Smooth muscle cell (in vitro differentiated cells): ENCODE measurements around the gene CS. TPM values are rescaled to one million over a fixed set of nuclear protein-coding genes. Genes with fewer than 3 reads are reported as not detected.
A peak's percentile ranks its signal among the peaks of the same experiment; 100 is the strongest.

Experiments
- DNase-seq: peaks from one replicate; lab custom pipeline; 2025; ENCODE audit not compliant: unreplicated experiment; lab: John Stamatoyannopoulos, UW
- H2AFZ ChIP-seq: fragments of 200-600 bp; sonication (generic); 2 replicates; pipeline ENCODE4 v1.6.0; 2016; ENCODE audit warnings: antibody characterized with exemption, low read depth, mild to moderate bottlenecking
- H3F3A ChIP-seq: fragments of 200-600 bp; sonication (generic); 2 replicates; pipeline ENCODE4 v1.6.0; 2017; ENCODE audit warnings: antibody characterized with exemption, low read depth
- H3K27ac ChIP-seq: fragments of 200-600 bp; sonication (generic); 2 replicates; pipeline ENCODE4 v1.5.1; 2016; ENCODE audit warnings: low read depth, mild to moderate bottlenecking
- H3K27me3 ChIP-seq: fragments of 200-600 bp; sonication (generic); 2 replicates; pipeline ENCODE4 v1.6.1; 2016; ENCODE audit warnings: low read depth, mild to moderate bottlenecking
- H3K36me3 ChIP-seq: fragments of 200-600 bp; sonication (generic); 2 replicates; pipeline ENCODE4 v1.5.1; 2016; ENCODE audit warnings: low read depth
- H3K4me1 ChIP-seq: fragments of 200-600 bp; sonication (generic); 2 replicates; pipeline ENCODE4 v1.5.1; 2016; ENCODE audit warnings: low read depth
- H3K4me2 ChIP-seq: fragments of 200-600 bp; sonication (generic); 2 replicates; pipeline ENCODE4 v1.6.0; 2016; ENCODE audit warnings: mild to moderate bottlenecking
- H3K4me3 ChIP-seq: fragments of 200-600 bp; sonication (generic); 2 replicates; pipeline ENCODE4 v1.5.1; 2016; ENCODE audit warnings: mild to moderate bottlenecking
- H3K79me2 ChIP-seq: fragments of 200-600 bp; sonication (generic); 2 replicates; pipeline ENCODE4 v1.6.0; 2016; ENCODE audit warnings: low read depth, mild to moderate bottlenecking
- H3K9ac ChIP-seq: fragments of 200-600 bp; sonication (generic); 2 replicates; pipeline ENCODE4 v1.6.0; 2016; ENCODE audit warnings: low read depth
- H3K9me3 ChIP-seq: fragments of 200-600 bp; sonication (generic); replicated peaks from 2 replicates; pipeline ENCODE4 v1.5.1; 2016; ENCODE audit warnings: low read depth
- H4K20me1 ChIP-seq: fragments of 200-600 bp; sonication (generic); 2 replicates; pipeline ENCODE4 v1.6.0; 2016; ENCODE audit warnings: low read depth
- CTCF ChIP-seq: fragments of 200-600 bp; sonication (generic); IDR thresholded peaks from 2 replicates; pipeline ENCODE4 v1.5.1; 2017; ENCODE audit warnings: borderline replicate concordance, mild to moderate bottlenecking, antibody characterized with exemption; ENCODE audit not compliant: insufficient read depth, poor library complexity, severe bottlenecking
- WGBS: methylation state at CpG from one replicate; pipeline ENCODE4 v1.1.7; 2016; ENCODE audit warnings: low lambda C conversion rate; 5-methylcytosine and 5-hydroxymethylcytosine counted together
- polyA plus RNA-seq: library from polyadenylated mRNA; unstranded; fragments of >200 nt; fragmentation: Nextera tagmentation; extraction: Ambion mirVana; gene quantifications from 2 replicates; pipeline ENCODE4 v1.2.1, GENCODE V29; 2016
- total RNA-seq: library from RNA; depleted of rRNA; stranded (reverse); fragments of >200 nt; gene quantifications from 2 replicates; pipeline ENCODE4 v1.2.3, GENCODE V29; 2014

Gene CS
- total and polyA plus RNA-seq, 2 experiments from 2014 or later = 83.3 to 138 TPM

GRCh38 chr12:56257491-56258067 lies 42.6 kb downstream of the CS start:
- peaks cover 13% of the 10 kb centered on the region for H3K36me3 ChIP-seq
- H3K79me2 ChIP-seq = peaks cover 29% of the 10 kb centered on the region
- no peak for DNase-seq
- H3K4me1 ChIP-seq = peaks cover 19% of the 10 kb centered on the region
- peak; percentile 5 for TF ChIP-seq CTCF
- H3K27ac ChIP-seq = peak overlapping the region; percentile 68
- peaks cover 15% of the 10 kb centered on the region for H3F3A ChIP-seq
- peak overlapping the region; percentile 72 for H2AFZ ChIP-seq
- WGBS = under 1% methylated on average over 26 of the region's 27 CpGs
- peak overlapping the region; percentile 99 for H3K4me3 ChIP-seq
- peaks cover 45% of the 10 kb centered on the region for H4K20me1 ChIP-seq
- peak overlapping the region; percentile 87 for H3K9ac ChIP-seq
- peak overlapping the region; percentile 99 for H3K4me2 ChIP-seq
- no peaks in the 10 kb centered on the region for H3K9me3 ChIP-seq
- no peaks in the 10 kb centered on the region for H3K27me3 ChIP-seq

- peak overlapping the region; percentile 68 for H3K27ac ChIP-seq
- peaks cover 50% of the 10 kb centered on the region for H4K20me1 ChIP-seq
- TF ChIP-seq CTCF = no peak
- peak overlapping the region; percentile 87 for H3K9ac ChIP-seq
- H3K4me3 ChIP-seq = peak overlapping the region; percentile 99
- peaks cover 29% of the 10 kb centered on the region for H3K79me2 ChIP-seq
- peak overlapping the region; percentile 99 for H3K4me2 ChIP-seq
- WGBS = 42% methylated on average over 8 of the region's 8 CpGs
- peaks cover 19% of the 10 kb centered on the region for H3K4me1 ChIP-seq
- H2AFZ ChIP-seq = no peak overlapping the region
- H3K36me3 ChIP-seq = peaks cover 17% of the 10 kb centered on the region
- no peaks in the 10 kb centered on the region for H3K9me3 ChIP-seq
- DNase-seq = no peak
- H3K27me3 ChIP-seq = no peaks in the 10 kb centered on the region
- H3F3A ChIP-seq = peaks cover 15% of the 10 kb centered on the region
Measured at GRCh38 chr12:56257071-56257470, 43.1 kb downstream of the CS start.

- no peaks in the 10 kb centered on the region for H3K9me3 ChIP-seq
- H3K9ac ChIP-seq = peak overlapping the region; percentile 37
- H3K4me3 ChIP-seq = peak overlapping the region; percentile 99
- H3K4me1 ChIP-seq = peaks cover 19% of the 10 kb centered on the region
- no peak overlapping the region for H2AFZ ChIP-seq
- DNase-seq = no peak
- no peaks in the 10 kb centered on the region for H3K27me3 ChIP-seq
- H4K20me1 ChIP-seq = peaks cover 50% of the 10 kb centered on the region
- H3K27ac ChIP-seq = peak overlapping the region; percentile 68
- H3K36me3 ChIP-seq = peaks cover 17% of the 10 kb centered on the region
- H3K79me2 ChIP-seq = peaks cover 29% of the 10 kb centered on the region
- peaks cover 15% of the 10 kb centered on the region for H3F3A ChIP-seq
- TF ChIP-seq CTCF = peak; percentile 4
- peak overlapping the region; percentile 99 for H3K4me2 ChIP-seq
- WGBS = 28% methylated on average over 4 of the region's 4 CpGs
Measured at GRCh38 chr12:56256326-56256960, 43.7 kb downstream of the CS start.

GRCh38 chr12:56255671-56256070 lies 44.5 kb downstream of the CS start:
- Histone ChIP-seq H3K4me3 (no peak overlapping the region), H3K4me2 (no peak overlapping the region), H3F3A (peaks cover 15% of the 10 kb centered on the region), H3K79me2 (peaks cover 29% of the 10 kb centered on the region), H3K27ac (peak overlapping the region; percentile 68), H3K9me3 (no peaks in the 10 kb centered on the region), H3K9ac (no peak overlapping the region), H2AFZ (no peak overlapping the region), H4K20me1 (peaks cover 50% of the 10 kb centered on the region), H3K4me1 (peaks cover 19% of the 10 kb centered on the region), H3K36me3 (peaks cover 17% of the 10 kb centered on the region), H3K27me3 (no peaks in the 10 kb centered on the region)
- no peak for DNase-seq
- TF ChIP-seq CTCF = no peak
- WGBS = 95% methylated on average over 7 of the region's 7 CpGs
